ENCODE data around the gene SMARCAD1.

SMARCAD1 gene

GRCh38 chr4:94207469-94208224, at the start of gene SMARCAD1:
SMARCAD1 (plus strand) TSS chr4:94207865; CDS start chr4:94208395, 530 bp downstream.
- peak; percentile 89 for DNase-seq (ENCODE audit: low spot score)

GRCh38 chr4:94158883-94159282, 48.8 kb upstream of the SMARCAD1 start:
- no peak for DNase-seq (ENCODE audit: low spot score)

- DNase-seq (ENCODE audit: low spot score), result no peak
These were observed 47.9 kb upstream of the SMARCAD1 start for GRCh38 chr4:94159790-94160189.

- no peak for DNase-seq (ENCODE audit: low spot score)
These were observed 46.9 kb upstream of the SMARCAD1 start for GRCh38 chr4:94160774-94161173.

GRCh38 chr4:94165256-94165655, 42.4 kb upstream of the SMARCAD1 start:
- DNase-seq (ENCODE audit: low spot score), result no peak

- DNase-seq (ENCODE audit: low spot score), result no peak
These were observed 39.3 kb upstream of the SMARCAD1 start for GRCh38 chr4:94168321-94168720.

- no peak for DNase-seq (ENCODE audit: low spot score)
These were observed 37.8 kb upstream of the SMARCAD1 start for GRCh38 chr4:94169803-94170372.

GRCh38 chr4:94171616-94172015, 36.0 kb upstream of the SMARCAD1 start:
- peak; percentile 5 for DNase-seq (ENCODE audit: low spot score)

GRCh38 chr4:94175553-94176261, 32.0 kb upstream of the SMARCAD1 start:
- DNase-seq (ENCODE audit: low spot score), result no peak

- DNase-seq (ENCODE audit: low spot score), result no peak
These were observed 29.8 kb upstream of the SMARCAD1 start for GRCh38 chr4:94177822-94178221.

- no peak for DNase-seq (ENCODE audit: low spot score)
These were observed 25.9 kb upstream of the SMARCAD1 start for GRCh38 chr4:94181815-94182214.

GRCh38 chr4:94202769-94203168, 4.9 kb upstream of the SMARCAD1 start:
- DNase-seq (ENCODE audit: low spot score), result no peak

GRCh38 chr4:94208266-94208665, 601 bp downstream of the SMARCAD1 start:
- DNase-seq (ENCODE audit: low spot score), result no peak

- no peak for DNase-seq (ENCODE audit: low spot score)
These were observed 1.3 kb downstream of the SMARCAD1 start for GRCh38 chr4:94208918-94209317.

- DNase-seq (ENCODE audit: low spot score), result no peak
These were observed 4.2 kb downstream of the SMARCAD1 start for GRCh38 chr4:94211861-94212260.

- no peak for DNase-seq (ENCODE audit: low spot score)
These were observed 7.1 kb downstream of the SMARCAD1 start for GRCh38 chr4:94214703-94215319.

- DNase-seq (ENCODE audit: low spot score), result no peak
These were observed 8.7 kb downstream of the SMARCAD1 start for GRCh38 chr4:94216394-94216793.

- no peak for DNase-seq (ENCODE audit: low spot score)
These were observed 11.7 kb downstream of the SMARCAD1 start for GRCh38 chr4:94219402-94219801.

GRCh38 chr4:94221916-94222315, 14.3 kb downstream of the SMARCAD1 start:
- peak; percentile 66 for DNase-seq (ENCODE audit: low spot score)

GRCh38 chr4:94225449-94225848, 17.8 kb downstream of the SMARCAD1 start:
- no peak for DNase-seq (ENCODE audit: low spot score)

GRCh38 chr4:94226763-94227162, 19.1 kb downstream of the SMARCAD1 start:
- no peak for DNase-seq (ENCODE audit: low spot score)

- DNase-seq (ENCODE audit: low spot score), result no peak
These were observed 21.0 kb downstream of the SMARCAD1 start for GRCh38 chr4:94228493-94229216.
